Measurements from ENCODE around the gene TNK2.
"Not testable (repeated sequence)": the region's sequence is repeated elsewhere in the genome, so short reads cannot be mapped to it uniquely, and the experiment has no call there.

Gene TNK2

GRCh38 chr3:195907934-195908693 lies at the start of gene TNK2:
TNK2 (minus strand) TSS chr3:195908551; CDS start chr3:195888588, 19,963 bp downstream.
- peak; percentile 60 to 80 for DNase-seq

- DNase-seq = no peak
Measured at GRCh38 chr3:195956577-195956976, 48.2 kb upstream of the TNK2 start.

DNA sequence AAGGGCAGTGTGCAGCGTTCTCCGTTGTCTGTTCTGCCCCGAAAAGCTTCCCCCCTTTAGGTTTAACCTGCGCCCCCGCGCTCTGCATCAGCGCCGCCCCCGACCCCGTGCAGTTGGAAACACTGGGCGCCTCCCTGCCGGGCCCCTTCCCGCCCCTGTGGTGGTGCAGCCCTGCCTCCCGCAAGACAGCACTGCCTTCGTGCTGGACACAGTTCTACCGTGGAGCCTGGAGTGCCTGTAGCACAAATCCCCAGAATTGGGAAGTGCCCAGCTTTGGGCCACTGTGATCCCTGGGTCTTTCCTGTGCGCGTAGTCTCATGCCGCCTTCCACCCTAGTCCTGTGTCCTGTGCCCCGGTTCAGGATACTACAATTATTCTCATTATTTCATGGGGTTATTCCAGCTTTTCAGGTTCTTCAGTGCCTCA lies 47.1 kb upstream of the TNK2 start:
- DNase-seq = not testable (repeated sequence)

- DNase-seq = not testable (repeated sequence)
Measured at GRCh38 chr3:195954752-195955119, 46.4 kb upstream of the TNK2 start.

DNA sequence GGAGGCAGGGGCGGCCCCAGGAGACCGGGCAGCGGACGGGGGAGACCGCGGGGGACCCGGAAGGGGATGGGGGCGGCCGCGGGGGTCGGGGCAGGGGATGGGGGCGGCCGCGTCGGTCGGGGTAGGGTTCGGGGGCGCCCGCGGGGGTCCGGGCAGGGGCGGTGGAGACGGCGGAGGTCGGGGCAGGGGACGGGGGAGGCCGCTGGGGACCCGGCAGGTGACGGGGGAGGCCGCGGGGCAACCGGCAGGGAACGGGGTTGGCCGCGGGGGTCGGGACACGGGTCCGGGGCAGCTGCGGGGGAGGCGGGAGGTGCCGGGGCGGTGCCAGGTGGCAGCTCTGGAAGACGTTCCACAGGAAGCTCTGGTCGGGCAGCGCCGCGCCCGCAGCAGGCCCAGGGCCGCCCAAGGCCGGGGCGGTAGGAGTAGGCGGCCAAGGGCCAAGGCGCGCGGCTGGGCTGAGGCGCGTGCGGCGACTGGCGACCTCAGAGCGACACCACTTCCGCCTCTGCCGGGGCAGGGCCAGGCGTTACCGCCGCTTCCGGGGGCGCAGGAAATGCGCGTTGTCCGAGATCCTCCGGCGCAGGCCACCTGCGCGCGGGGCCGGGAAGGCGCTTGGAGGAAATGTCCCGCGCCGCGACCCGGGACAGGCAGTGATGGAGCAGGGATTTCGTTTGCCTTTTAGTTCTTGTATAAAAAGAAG lies 45.9 kb upstream of the TNK2 start:
- DNase-seq = not testable (repeated sequence)

GRCh38 chr3:195952590-195952989 lies 44.2 kb upstream of the TNK2 start:
- DNase-seq = not testable (repeated sequence)

GRCh38 chr3:195951443-195952177 lies 43.3 kb upstream of the TNK2 start:
- DNase-seq = not testable (repeated sequence)

DNA sequence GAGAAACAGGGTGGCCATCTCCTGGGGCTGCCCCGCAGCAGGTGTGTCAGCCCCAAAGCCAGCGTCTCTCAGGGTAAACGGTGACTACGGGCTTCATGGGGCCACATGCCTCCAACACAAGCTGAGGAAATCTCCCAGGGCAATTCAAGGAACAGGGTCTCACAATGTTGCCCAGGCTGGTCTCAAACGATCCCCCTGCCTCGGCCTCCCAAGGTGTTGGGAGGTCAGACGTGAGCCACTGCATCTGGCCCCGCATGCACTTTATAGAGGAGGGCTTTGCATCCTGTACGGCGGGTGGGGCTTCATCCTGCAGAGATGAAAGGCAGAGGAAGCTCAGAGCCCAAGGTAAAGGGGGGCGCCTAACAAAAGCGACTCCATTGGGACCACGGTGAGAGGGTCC lies 42.4 kb upstream of the TNK2 start:
- DNase-seq = not testable (repeated sequence)

- DNase-seq = not testable (repeated sequence)
Measured at GRCh38 chr3:195950164-195950563, 41.8 kb upstream of the TNK2 start.

- not testable (repeated sequence) for DNase-seq
Measured at GRCh38 chr3:195946910-195947699, 38.8 kb upstream of the TNK2 start.

DNA sequence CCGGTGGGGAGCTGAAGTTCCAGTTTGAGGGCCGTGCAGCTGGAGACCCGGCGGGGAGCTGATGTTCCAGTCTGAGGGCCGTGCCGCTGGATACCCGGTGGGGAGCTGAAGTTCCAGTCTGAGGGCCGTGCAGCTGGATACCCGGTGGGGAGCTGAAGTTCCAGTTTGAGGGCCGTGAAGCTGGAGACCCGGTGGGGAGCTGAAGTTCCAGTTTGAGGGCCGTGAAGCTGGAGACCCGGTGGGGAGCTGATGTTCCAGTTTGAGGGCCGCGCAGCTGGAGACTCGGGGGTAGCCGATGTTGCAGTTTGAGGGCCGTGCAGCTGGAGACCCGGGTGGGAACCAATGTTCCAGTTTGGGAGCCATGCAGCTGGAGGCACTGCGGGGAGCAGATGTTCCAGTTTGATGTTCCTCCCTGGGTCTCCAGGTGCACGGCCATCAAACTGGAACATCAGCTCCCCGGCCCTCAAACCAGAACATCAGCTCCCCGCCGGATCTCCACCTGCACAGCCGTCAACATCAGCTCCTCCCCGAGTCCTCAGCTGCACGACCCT lies 33.0 kb upstream of the TNK2 start:
- not testable (repeated sequence) for DNase-seq

GRCh38 chr3:195940806-195941205 lies 32.5 kb upstream of the TNK2 start:
- DNase-seq = not testable (repeated sequence)

GRCh38 chr3:195939526-195940470 lies 31.4 kb upstream of the TNK2 start:
- DNase-seq = not testable (repeated sequence)

GRCh38 chr3:195933044-195933430 lies 24.7 kb upstream of the TNK2 start:
- not testable (repeated sequence) for DNase-seq

GRCh38 chr3:195932418-195933043 lies 24.2 kb upstream of the TNK2 start:
- DNase-seq = no peak

GRCh38 chr3:195931582-195932273 lies 23.4 kb upstream of the TNK2 start:
- no peak for DNase-seq

DNA sequence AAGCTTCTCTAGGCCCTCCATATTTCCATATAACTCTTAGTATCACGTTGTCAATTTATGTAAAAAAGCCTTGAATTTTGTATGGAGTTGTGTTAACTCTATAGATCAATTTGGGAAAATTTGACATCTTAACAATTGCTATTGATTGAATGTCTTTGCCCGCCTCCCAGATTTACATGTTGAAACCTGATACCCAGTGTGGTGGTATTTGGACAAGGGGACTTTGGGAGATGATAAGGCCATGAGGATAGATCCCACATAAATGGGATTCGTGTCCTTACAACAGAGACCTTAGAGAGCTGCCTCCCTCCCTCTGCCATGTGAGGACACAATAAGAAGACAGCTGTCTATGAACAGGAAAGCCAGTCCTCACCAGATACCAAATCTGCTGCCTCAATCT lies 21.1 kb upstream of the TNK2 start:
- no peak for DNase-seq

GRCh38 chr3:195921334-195921791 lies 13.0 kb upstream of the TNK2 start:
- no peak for DNase-seq

GRCh38 chr3:195918176-195918575 lies 9.8 kb upstream of the TNK2 start:
- DNase-seq = no peak

DNA sequence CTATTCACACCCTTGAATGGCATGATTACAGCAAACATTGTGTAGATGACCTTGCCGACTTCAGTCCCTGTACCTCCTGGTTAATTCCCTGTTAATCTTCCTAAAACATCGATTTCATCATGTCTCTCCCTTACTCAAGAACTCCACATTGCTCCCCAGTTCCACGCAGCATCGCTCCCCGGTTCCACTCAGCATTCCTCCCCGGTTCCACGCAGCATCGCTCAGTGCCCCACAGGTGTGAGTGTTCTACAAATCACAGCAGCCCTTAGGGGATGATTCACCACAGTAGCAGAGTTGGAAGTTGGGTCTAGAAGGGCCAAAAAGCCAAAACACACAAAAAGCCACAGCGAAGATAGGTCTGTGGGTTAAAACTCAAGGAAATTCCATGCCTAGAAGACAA lies 8.6 kb upstream of the TNK2 start:
- DNase-seq = no peak

All from NCI-H526 (cell line).